Measurements from ENCODE around the gene ITPKB.
A peak's percentile ranks its signal among the peaks of the same experiment; 100 is the strongest.

DNA sequence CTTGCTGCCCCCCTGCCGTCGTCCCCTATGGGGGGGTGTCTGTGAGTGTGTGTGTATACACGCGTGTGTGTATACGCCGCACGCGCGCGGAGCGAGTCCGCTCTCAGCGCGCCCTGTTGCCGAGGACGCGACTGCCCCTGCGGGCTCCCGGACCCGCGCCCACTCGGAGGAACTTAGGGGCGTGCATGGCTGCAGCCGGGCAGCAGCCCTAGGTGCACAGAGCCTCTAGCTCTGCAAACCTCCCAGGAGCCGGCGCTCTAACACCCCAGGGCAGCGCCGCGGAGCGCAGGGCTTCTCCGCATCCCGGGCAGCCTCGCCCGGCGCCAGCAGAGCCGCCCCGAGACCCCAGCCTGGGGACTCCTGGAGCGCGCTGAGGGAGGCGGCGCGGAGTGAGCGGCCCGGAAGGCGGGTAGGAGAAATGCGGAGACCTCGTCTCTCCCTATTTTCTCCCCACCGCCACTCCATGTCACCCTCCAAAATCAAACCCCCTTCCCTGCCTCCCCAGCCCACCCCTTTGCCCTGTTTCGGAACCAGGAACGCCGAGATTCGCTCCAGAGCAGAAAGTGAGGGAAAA is 574 bp downstream of the ITPKB start:
- TF ChIP-seq, protein P1, sequence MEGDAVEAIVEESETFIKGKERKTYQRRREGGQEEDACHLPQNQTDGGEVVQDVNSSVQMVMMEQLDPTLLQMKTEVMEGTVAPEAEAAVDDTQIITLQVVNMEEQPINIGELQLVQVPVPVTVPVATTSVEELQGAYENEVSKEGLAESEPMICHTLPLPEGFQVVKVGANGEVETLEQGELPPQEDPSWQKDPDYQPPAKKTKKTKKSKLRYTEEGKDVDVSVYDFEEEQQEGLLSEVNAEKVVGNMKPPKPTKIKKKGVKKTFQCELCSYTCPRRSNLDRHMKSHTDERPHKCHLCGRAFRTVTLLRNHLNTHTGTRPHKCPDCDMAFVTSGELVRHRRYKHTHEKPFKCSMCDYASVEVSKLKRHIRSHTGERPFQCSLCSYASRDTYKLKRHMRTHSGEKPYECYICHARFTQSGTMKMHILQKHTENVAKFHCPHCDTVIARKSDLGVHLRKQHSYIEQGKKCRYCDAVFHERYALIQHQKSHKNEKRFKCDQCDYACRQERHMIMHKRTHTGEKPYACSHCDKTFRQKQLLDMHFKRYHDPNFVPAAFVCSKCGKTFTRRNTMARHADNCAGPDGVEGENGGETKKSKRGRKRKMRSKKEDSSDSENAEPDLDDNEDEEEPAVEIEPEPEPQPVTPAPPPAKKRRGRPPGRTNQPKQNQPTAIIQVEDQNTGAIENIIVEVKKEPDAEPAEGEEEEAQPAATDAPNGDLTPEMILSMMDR (IDR thresholded peaks at IDR 0.05) = no peak
- peak; percentile 62 for TF ChIP-seq EZH2 (IDR thresholded peaks at IDR 0.05)
